Measurements from ENCODE around the gene HEXD. TPM values are rescaled to one million over a fixed set of nuclear protein-coding genes. Genes with fewer than 3 reads are reported as not detected.
A peak's percentile ranks its signal among the peaks of the same experiment; 100 is the strongest.
"Not testable (repeated sequence)": the region's sequence is repeated elsewhere in the genome, so short reads cannot be mapped to it uniquely, and the experiment has no call there.

The HEXD gene
- total RNA-seq, 1 donor from 2014 or later = 82.8 TPM

GRCh38 chr17:82449131-82449882 lies 31.2 kb downstream of the HEXD start:
- Mint-ChIP-seq H3K27me3 (ENCODE audit: low read depth) (no peaks in the 10 kb centered on the region), H3K4me1 (peaks cover 19% of the 10 kb centered on the region), H3K9me3 (peaks cover 5% of the 10 kb centered on the region), H3K27ac (peak overlapping the region; percentile 75), H3K36me3 (peaks cover 6% of the 10 kb centered on the region), H3K4me3 (peak overlapping the region; percentile 75)
- TF ChIP-seq CTCF (IDR thresholded peaks at IDR 0.05; ENCODE audit: unreplicated experiment) = no peak
- DNase-seq (ENCODE audit: low spot score in 2 of 2, unreplicated experiment in 2 of 2) = no peak

DNA sequence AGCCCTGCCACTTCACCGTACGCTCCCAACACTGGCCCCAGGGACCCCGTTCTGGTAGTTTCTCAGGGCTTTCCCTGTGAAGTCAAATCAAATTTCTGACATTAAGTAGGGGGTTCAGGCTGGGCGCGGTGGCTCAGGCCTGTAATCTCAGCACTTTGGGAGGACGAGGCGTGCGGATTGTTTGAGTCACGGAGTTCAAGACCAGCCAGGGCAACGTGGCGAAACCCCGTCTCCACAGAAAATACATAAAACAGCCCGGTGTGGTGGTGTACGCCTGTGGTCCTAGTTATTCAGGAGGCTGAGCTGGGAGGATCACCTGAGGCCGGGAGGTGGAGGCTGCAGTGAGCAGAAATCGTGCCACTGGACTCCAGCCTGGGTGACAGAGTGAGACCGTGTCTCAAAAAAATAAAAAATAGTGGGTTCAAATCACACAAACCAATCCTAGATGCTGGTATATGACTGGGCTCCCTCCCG lies 31.8 kb downstream of the HEXD start:
- Mint-ChIP-seq H3K27ac (peak overlapping the region; percentile 75), H3K36me3 (peaks cover 6% of the 10 kb centered on the region), H3K4me3 (peak overlapping the region; percentile 75), H3K9me3 (peaks cover 5% of the 10 kb centered on the region), H3K27me3 (ENCODE audit: low read depth) (no peaks in the 10 kb centered on the region), H3K4me1 (peaks cover 19% of the 10 kb centered on the region)
- TF ChIP-seq CTCF (IDR thresholded peaks at IDR 0.05; ENCODE audit: unreplicated experiment) = no peak
- DNase-seq (ENCODE audit: low spot score in 2 of 2, unreplicated experiment in 2 of 2) = no peak

DNA sequence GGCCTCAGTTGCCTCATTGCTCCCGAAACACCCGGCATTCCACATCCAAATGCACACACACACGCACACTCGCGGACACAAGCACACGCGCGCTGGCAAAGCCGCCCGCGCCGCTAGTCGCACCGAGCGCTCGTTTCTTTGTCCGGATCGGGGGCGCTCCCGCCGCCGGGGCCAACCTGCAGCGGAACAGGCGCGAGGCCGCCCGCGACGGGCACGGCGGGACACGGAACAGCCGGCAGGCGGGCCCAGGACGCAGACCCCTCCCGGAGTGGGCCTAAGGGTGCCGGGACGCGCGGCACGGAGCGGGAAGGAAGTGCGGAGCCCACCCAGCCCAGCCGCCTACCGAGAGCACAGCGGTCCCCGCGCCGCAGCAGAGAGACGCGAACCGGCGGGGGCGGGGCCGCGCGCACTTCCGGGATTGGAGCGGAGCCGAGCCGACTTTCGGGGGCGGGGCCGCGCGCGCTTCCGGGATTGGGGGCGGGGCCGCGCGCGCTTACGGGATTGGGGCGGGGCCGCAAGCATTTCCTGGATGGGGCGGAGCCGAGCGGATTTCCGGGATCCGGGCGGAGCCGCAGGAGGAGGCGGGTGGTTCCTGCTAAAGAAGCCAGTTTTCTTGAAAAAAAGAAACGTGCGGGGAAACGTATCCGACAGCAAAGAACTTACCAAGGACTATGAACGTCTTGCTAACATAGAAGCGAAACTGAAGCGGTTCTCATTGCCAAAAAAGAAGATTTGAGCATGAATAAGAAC lies 32.4 kb downstream of the HEXD start, which contains the start of gene CYBC1:
TSS of gene CYBC1 (minus strand) at position 396 of the 750 bp plus-strand sequence. CDS start 1,498 bp downstream, outside the sequence.
- H3K27me3 Mint-ChIP-seq (ENCODE audit: low read depth) = no peaks in the 10 kb centered on the region
- peaks cover 19% of the 10 kb centered on the region for H3K4me1 Mint-ChIP-seq
- peak; percentile 94 to 96 for DNase-seq (ENCODE audit: low spot score in 2 of 2, unreplicated experiment in 2 of 2)
- H3K36me3 Mint-ChIP-seq = peaks cover 6% of the 10 kb centered on the region
- H3K9me3 Mint-ChIP-seq = peaks cover 5% of the 10 kb centered on the region
- peak within 1 kb of the TSS; percentile 75 for H3K4me3 Mint-ChIP-seq
- no peak for TF ChIP-seq CTCF (IDR thresholded peaks at IDR 0.05; ENCODE audit: unreplicated experiment)
- peak within 1 kb of the TSS; percentile 96 for H3K27ac Mint-ChIP-seq

DNA sequence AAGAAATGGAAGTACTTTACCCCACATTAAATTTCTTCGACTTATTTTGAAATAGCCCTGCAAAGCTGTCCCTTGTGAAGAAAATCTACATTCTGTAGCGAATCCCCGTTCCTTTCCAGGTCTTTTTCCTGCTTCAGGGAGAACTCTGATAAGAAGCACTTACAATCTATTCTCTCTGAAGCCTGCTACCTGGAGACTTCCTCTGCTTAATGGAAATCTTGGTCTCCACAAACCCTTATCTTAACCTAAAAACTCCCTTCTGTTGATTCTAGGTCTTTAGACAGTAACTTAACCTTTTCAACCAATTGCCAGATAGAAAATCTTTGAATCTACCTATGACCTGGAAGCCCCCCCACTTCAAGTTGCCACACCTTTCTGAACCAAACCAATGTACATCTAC lies 34.0 kb downstream of the HEXD start:
- Mint-ChIP-seq H3K9me3 (peaks cover 5% of the 10 kb centered on the region), H3K27ac (peak overlapping the region; percentile 30), H3K4me3 (peak overlapping the region; percentile 10), H3K36me3 (peaks cover 6% of the 10 kb centered on the region), H3K27me3 (ENCODE audit: low read depth) (no peaks in the 10 kb centered on the region), H3K4me1 (peaks cover 22% of the 10 kb centered on the region)
- TF ChIP-seq CTCF (IDR thresholded peaks at IDR 0.05; ENCODE audit: unreplicated experiment) = no peak
- no peak for DNase-seq (ENCODE audit: low spot score in 2 of 2, unreplicated experiment in 2 of 2)

GRCh38 chr17:82453151-82453550 lies 35.0 kb downstream of the HEXD start:
- H3K4me1 Mint-ChIP-seq = peaks cover 31% of the 10 kb centered on the region
- not testable (repeated sequence) for H3K27ac Mint-ChIP-seq; H3K27me3 Mint-ChIP-seq (ENCODE audit: low read depth); H3K4me3 Mint-ChIP-seq; H3K36me3 Mint-ChIP-seq; DNase-seq (ENCODE audit: low spot score in 2 of 2, unreplicated experiment in 2 of 2); H3K9me3 Mint-ChIP-seq

GRCh38 chr17:82453706-82454105 lies 35.6 kb downstream of the HEXD start:
- DNase-seq (ENCODE audit: low spot score in 2 of 2, unreplicated experiment in 2 of 2); H3K9me3 Mint-ChIP-seq: not testable (repeated sequence)

More at GRCh38 chr17:82453706-82454105, 35.6 kb downstream of the HEXD start:
- H3K4me1 Mint-ChIP-seq = peaks cover 31% of the 10 kb centered on the region
- not testable (repeated sequence) for H3K36me3 Mint-ChIP-seq; H3K27ac Mint-ChIP-seq; H3K4me3 Mint-ChIP-seq; H3K27me3 Mint-ChIP-seq (ENCODE audit: low read depth)

Data from mesothelial cell of epicardium (in vitro differentiated cells).